Activated B cell treated with CpG ODN at 0.5 μM for 24 hours (primary cell): ENCODE data around the gene GPRASP1. TPM values are rescaled to one million over a fixed set of nuclear protein-coding genes. Genes with fewer than 3 reads are reported as not detected.

Experiments used
- ATAC-seq: fragments of 200-7000 bp; cut with Tn5 transposase; one replicate; pipeline ENCODE4 v1.10.0; 2021; ENCODE audit warnings: low read depth, mild to moderate bottlenecking, moderate library complexity
- CTCF ChIA-PET: fragments of 350-600 bp; sonication (Branson Sonifier 250); formaldehyde crosslinking; loops from one replicate; lab custom pipeline; 2021; ENCODE audit warnings: antibody characterized with exemption; lab: Charles Lee
- POLR2A ChIA-PET: fragments of 350-600 bp; sonication (Branson Sonifier 250); formaldehyde crosslinking; loops from one replicate; lab custom pipeline; 2021; ENCODE audit warnings: antibody characterized with exemption; lab: Charles Lee
- DNase-seq: peaks from one replicate; pipeline ENCODE4 v3.0.0; 2022
- H3K27ac Mint-ChIP-seq: one replicate; pipeline ENCODE4 v1.8.0; 2020; ENCODE audit warnings: mixed read lengths
- H3K27me3 Mint-ChIP-seq: one replicate; pipeline ENCODE4 v1.8.0; 2021; ENCODE audit warnings: mixed read lengths
- H3K36me3 Mint-ChIP-seq: one replicate; pipeline ENCODE4 v1.8.0; 2021; ENCODE audit warnings: low read depth, mixed read lengths
- H3K4me1 Mint-ChIP-seq: one replicate; pipeline ENCODE4 v1.8.0; 2021; ENCODE audit warnings: mixed read lengths
- H3K4me3 Mint-ChIP-seq: one replicate; pipeline ENCODE4 v1.8.0; 2020; ENCODE audit warnings: mild to moderate bottlenecking, mixed read lengths
- H3K9me3 Mint-ChIP-seq: one replicate; pipeline ENCODE4 v1.8.0; 2020; ENCODE audit warnings: mixed read lengths
- intact Hi-C: fragments of 100-400 bp; cut with micrococcal nuclease; formaldehyde crosslinking; loops from one replicate; pipeline ENCODE4 v1.15.1; 2024
- total RNA-seq: library from RNA; stranded (reverse); gene quantifications from 2 replicates; pipeline ENCODE4 v1.2.3, GENCODE V29; 2022
- TF ChIP-seq, protein P1 (sequence below): fragments of 200-600 bp; IDR thresholded peaks from one replicate; pipeline ENCODE4 v1.8.0; 2022; ENCODE audit warnings: antibody characterized with exemption, mild to moderate bottlenecking

Gene GPRASP1, protein sequence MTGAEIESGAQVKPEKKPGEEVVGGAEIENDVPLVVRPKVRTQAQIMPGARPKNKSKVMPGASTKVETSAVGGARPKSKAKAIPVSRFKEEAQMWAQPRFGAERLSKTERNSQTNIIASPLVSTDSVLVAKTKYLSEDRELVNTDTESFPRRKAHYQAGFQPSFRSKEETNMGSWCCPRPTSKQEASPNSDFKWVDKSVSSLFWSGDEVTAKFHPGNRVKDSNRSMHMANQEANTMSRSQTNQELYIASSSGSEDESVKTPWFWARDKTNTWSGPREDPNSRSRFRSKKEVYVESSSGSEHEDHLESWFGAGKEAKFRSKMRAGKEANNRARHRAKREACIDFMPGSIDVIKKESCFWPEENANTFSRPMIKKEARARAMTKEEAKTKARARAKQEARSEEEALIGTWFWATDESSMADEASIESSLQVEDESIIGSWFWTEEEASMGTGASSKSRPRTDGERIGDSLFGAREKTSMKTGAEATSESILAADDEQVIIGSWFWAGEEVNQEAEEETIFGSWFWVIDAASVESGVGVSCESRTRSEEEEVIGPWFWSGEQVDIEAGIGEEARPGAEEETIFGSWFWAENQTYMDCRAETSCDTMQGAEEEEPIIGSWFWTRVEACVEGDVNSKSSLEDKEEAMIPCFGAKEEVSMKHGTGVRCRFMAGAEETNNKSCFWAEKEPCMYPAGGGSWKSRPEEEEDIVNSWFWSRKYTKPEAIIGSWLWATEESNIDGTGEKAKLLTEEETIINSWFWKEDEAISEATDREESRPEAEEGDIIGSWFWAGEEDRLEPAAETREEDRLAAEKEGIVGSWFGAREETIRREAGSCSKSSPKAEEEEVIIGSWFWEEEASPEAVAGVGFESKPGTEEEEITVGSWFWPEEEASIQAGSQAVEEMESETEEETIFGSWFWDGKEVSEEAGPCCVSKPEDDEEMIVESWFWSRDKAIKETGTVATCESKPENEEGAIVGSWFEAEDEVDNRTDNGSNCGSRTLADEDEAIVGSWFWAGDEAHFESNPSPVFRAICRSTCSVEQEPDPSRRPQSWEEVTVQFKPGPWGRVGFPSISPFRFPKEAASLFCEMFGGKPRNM (N-terminal part only)
- 4.6 and 5.9 TPM in 2 replicates for total RNA-seq

DNA sequence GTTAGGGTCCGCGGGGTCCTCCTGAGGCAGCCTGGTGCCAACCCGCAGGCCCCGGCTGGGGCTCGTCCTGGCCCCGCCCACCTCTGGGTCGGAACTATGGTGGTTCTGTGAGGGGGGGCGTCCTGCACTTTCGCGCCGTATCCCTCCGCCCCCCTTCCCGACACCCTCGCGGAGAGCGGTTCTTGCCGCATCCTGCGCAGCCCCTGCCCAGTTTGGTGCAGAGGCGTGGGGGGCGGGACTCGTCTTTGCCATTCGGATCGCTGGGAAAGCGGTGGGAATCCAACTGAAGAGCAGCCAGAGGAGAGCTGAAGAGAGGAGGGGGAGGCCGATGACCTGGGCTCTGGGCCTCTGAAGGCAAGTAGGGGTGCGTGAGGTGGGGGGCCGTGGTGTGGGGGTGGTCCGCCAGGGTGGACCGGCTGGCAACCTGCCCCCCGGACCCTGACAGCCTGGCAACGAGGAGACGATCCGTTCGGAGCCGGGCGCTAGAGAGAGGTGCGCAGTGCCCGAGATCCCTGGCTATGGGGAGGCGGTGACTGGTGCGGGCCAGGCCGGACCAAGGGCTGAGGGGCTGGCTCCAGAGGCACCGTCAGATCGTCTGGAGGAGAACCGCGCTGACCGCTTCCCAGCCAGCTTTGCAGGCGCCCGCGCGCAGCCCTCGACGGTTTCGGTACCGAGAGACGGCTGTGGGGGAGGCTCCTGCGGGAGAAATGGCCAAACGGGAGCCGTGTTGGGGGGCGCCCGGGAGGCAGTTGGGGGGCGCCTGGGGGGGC, at the start of gene GPRASP1:
Gene GPRASP1, plus strand, starts transcription at position 242 of the 770 bp plus-strand sequence. CDS start 2,431 bp downstream, outside the sequence.
- TF ChIP-seq, protein P1, sequence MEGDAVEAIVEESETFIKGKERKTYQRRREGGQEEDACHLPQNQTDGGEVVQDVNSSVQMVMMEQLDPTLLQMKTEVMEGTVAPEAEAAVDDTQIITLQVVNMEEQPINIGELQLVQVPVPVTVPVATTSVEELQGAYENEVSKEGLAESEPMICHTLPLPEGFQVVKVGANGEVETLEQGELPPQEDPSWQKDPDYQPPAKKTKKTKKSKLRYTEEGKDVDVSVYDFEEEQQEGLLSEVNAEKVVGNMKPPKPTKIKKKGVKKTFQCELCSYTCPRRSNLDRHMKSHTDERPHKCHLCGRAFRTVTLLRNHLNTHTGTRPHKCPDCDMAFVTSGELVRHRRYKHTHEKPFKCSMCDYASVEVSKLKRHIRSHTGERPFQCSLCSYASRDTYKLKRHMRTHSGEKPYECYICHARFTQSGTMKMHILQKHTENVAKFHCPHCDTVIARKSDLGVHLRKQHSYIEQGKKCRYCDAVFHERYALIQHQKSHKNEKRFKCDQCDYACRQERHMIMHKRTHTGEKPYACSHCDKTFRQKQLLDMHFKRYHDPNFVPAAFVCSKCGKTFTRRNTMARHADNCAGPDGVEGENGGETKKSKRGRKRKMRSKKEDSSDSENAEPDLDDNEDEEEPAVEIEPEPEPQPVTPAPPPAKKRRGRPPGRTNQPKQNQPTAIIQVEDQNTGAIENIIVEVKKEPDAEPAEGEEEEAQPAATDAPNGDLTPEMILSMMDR = no peak
- Mint-ChIP-seq H3K27me3 (no peaks in the 10 kb centered on the region), H3K9me3 (no peaks in the 10 kb centered on the region), H3K4me3 (peak within 1 kb of the TSS; percentile 95), H3K27ac (peak within 1 kb of the TSS; percentile 86), H3K36me3 (peaks cover 6% of the 10 kb centered on the region), H3K4me1 (peaks cover 15% of the 10 kb centered on the region)
- CTCF ChIA-PET = no interaction called here
- peak; percentile 73 for ATAC-seq
- POLR2A ChIA-PET = interaction anchor here (0.6 to 0.8 kb wide), 2 partner anchors 9 to 117 kb away, joined by 3 to 13 read pairs; no protein-coding TSS in a partner anchor
- intact Hi-C loops = loop anchor here (1.0 to 5.0 kb wide), 3 partner anchors 52 to 1244 kb away; partner anchors contain the start of genes ARMCX5, GLA and HNRNPH2
- DNase-seq = peak; percentile 44

- H3K27ac Mint-ChIP-seq = no peak overlapping the region
- ChIA-PET POLR2A (no interaction called here), CTCF (no interaction called here)
- peaks cover 16% of the 10 kb centered on the region for H3K36me3 Mint-ChIP-seq
- DNase-seq = no peak
- ATAC-seq = no peak
- H3K9me3 Mint-ChIP-seq = no peaks in the 10 kb centered on the region
- peaks cover 30% of the 10 kb centered on the region for H3K4me1 Mint-ChIP-seq
- TF ChIP-seq, protein P1 = no peak
- no peak overlapping the region for H3K4me3 Mint-ChIP-seq
- intact Hi-C loops = no loop called here
- H3K27me3 Mint-ChIP-seq = no peaks in the 10 kb centered on the region
These were observed 47.0 kb upstream of the GPRASP1 start for GRCh38 chrX:102604327-102604726.

- POLR2A ChIA-PET = no interaction called here
- Mint-ChIP-seq H3K27ac (no peak overlapping the region), H3K4me3 (no peak overlapping the region), H3K27me3 (no peaks in the 10 kb centered on the region), H3K36me3 (peaks cover 24% of the 10 kb centered on the region), H3K4me1 (peaks cover 22% of the 10 kb centered on the region), H3K9me3 (no peaks in the 10 kb centered on the region)
- DNase-seq (no peak), ATAC-seq (no peak)
- CTCF ChIA-PET = no interaction called here
- intact Hi-C loops = no loop called here
- TF ChIP-seq, protein P1 = no peak
These were observed 45.2 kb upstream of the GPRASP1 start for GRCh38 chrX:102606115-102606514.

DNA sequence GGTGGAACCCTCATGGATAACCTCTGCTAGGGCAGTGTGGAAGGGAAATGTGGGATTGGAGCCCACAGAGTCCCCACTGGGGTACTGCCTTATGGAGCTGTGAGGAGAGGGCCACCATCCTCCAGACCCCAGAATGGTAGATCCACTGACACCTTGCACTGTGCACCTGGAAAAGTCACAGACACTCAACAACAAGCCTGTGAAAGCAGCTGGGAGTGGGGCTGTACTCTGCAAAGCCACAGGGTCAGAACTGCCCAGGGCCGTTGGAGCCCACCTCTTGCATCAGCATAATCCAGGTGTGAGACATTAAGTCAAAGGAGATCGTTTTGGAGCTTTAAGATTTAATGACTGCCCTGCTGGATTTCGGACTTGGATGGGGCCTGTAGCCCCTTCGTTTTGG, 40.4 kb upstream of the GPRASP1 start:
- H3K4me3 Mint-ChIP-seq = no peak overlapping the region
- DNase-seq (no peak), ATAC-seq (no peak)
- no peaks in the 10 kb centered on the region for H3K27me3 Mint-ChIP-seq
- no peaks in the 10 kb centered on the region for H3K9me3 Mint-ChIP-seq
- peaks cover 29% of the 10 kb centered on the region for H3K36me3 Mint-ChIP-seq
- TF ChIP-seq, protein P1 = no peak
- ChIA-PET CTCF (no interaction called here), POLR2A (no interaction called here)
- no peak overlapping the region for H3K27ac Mint-ChIP-seq
- peaks cover 14% of the 10 kb centered on the region for H3K4me1 Mint-ChIP-seq
- intact Hi-C loops = no loop called here
